ENCODE measurements around the gene CARS1.

Gene CARS1

DNA sequence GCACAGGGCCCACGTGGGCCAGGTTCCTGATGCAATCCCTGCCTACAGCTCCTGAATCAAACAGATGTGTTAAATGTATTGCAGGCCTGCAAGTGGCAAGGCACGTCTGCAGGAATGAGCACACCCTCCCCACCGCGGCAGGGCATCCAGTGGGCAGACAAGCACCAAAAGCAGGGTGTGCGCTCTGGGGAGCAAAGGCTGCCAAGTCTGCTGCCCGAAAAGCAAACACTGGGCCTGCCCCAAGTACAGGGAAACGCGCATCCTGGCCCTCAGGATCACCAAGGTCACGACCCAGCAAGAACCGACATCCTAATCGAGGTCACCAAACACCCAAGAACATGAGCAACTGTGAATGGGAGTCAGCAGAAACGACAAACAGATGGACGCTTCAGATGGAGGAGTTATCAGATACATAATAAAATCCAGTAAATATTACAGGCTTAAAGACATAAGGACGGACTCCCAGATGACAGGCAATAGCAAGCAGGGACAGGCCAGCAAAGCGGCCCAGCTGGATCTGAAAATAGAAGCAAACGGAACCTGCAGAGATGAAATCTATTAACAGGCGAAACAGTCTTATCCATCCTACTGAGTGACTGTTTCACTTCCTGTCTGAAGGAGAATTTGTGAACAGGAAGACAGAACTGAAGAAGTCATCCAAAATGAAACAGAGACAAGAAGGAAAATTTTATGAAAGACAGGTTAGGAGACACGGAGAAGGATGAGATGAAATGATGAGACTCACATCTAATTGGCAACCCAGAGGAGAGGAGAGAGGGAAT, 26.7 kb downstream of the CARS1 start:
- no peak overlapping the region for H3K4me3 ChIP-seq (ENCODE audit: low read length)
- TF ChIP-seq, protein P1, sequence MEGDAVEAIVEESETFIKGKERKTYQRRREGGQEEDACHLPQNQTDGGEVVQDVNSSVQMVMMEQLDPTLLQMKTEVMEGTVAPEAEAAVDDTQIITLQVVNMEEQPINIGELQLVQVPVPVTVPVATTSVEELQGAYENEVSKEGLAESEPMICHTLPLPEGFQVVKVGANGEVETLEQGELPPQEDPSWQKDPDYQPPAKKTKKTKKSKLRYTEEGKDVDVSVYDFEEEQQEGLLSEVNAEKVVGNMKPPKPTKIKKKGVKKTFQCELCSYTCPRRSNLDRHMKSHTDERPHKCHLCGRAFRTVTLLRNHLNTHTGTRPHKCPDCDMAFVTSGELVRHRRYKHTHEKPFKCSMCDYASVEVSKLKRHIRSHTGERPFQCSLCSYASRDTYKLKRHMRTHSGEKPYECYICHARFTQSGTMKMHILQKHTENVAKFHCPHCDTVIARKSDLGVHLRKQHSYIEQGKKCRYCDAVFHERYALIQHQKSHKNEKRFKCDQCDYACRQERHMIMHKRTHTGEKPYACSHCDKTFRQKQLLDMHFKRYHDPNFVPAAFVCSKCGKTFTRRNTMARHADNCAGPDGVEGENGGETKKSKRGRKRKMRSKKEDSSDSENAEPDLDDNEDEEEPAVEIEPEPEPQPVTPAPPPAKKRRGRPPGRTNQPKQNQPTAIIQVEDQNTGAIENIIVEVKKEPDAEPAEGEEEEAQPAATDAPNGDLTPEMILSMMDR (conservative IDR thresholded peaks at IDR 0.05; ENCODE audit: low read length): no peak
- no peak for DNase-seq (ENCODE audit: low read depth)

DNA sequence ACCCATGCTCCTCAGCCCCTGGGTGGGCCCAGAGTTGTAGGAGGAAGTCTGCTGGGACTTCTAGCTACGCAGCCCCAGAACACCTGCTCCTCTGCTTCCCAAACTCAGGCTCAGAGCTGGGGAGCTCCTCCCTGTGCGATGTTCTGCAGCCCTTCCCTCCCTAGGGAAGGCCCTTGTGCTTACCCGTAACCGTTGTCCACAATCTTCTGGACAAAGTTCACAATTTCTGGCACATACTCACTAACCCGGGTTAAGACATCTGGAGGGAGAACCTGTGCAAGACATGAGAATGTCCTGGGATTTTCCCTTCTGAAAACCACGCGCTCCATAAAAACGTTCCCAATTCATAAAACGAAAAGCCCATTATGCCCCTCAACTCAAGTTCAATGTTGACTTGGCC, 28.4 kb downstream of the CARS1 start:
- no peak overlapping the region for H3K4me3 ChIP-seq (ENCODE audit: low read length)
- TF ChIP-seq, protein P1 (conservative IDR thresholded peaks at IDR 0.05; ENCODE audit: low read length): no peak
- DNase-seq (ENCODE audit: low read depth): no peak

DNA sequence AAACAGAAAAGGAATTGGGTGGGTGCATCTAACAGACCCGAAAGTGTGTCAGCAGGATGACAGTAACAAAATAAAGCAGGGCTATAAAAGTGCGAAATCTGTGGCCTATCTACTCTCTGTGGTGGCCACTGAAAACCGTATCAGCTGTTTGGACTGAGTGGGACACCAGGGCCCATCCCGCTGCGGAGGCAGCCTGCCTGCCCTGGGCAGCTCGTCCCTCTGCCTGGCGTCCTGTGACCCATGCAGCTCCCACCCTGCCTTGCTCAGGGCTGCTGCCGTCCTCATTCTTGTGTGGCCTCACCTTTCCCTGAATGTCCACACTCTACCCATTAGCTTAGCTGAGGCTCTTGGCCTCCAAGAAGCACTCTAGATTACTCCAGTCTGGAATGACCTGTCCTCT, 30.4 kb downstream of the CARS1 start:
- H3K4me3 ChIP-seq (ENCODE audit: low read length): no peak overlapping the region
- no peak for DNase-seq (ENCODE audit: low read depth)
- TF ChIP-seq, protein P1 (conservative IDR thresholded peaks at IDR 0.05; ENCODE audit: low read length): no peak

DNA sequence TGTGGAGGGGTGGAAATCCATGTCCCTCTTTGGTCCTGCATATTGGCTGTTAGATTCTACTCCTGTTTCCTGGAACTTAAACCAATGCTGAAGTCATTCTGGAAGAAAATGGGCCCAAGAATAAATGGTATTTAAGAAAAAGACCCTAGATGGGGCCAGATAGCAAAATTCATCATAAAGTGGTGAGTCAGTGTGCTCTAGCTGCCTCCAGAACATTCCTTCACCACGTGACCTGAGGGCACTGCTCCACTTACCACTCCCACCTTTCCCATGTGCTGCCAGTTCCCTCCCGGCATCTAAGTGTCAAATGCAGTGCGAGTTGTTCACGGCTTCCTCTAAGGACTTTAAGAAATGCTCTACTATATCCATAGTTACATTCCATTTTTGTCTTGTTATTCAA, 34.2 kb downstream of the CARS1 start:
- TF ChIP-seq, protein P1 (conservative IDR thresholded peaks at IDR 0.05; ENCODE audit: low read length): no peak; the same call in 1 of the 2 replicates
- H3K4me3 ChIP-seq (ENCODE audit: low read length): no peak overlapping the region
- peak; percentile 76 for DNase-seq (ENCODE audit: low read depth)

DNA sequence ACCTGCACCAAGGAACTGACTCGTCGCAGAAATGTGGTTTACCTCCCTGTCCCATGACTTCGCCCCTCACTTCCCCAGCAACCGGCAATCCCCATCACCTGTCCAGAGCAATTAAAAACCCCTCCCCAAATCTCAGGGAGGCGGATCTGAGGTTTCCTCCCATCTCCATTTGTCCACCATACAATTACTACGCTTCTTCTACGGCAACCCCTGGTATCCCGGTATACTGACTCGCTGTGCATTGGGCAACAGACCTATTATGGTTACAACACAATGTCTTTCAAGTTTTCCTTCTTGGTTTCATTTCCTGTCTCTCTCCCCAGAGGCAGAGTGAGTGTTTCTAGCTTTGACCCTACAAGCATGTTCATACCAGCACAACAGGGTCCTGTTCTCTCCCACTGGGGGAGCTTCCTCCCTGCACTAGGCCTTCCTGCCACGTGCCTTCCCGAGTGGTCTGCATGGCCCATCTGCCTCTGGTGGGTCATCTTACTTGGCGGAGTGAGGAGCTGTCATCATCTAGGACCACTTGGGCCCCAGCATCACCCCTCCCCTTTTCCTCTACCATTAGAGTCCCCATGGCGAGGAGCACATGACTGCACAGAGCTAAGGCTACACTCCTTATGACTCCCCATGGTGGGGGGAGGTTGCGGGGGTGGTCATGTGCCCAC, 34.8 kb downstream of the CARS1 start:
- no peak overlapping the region for H3K4me3 ChIP-seq (ENCODE audit: low read length)
- DNase-seq (ENCODE audit: low read depth): peak; percentile 76

DNA sequence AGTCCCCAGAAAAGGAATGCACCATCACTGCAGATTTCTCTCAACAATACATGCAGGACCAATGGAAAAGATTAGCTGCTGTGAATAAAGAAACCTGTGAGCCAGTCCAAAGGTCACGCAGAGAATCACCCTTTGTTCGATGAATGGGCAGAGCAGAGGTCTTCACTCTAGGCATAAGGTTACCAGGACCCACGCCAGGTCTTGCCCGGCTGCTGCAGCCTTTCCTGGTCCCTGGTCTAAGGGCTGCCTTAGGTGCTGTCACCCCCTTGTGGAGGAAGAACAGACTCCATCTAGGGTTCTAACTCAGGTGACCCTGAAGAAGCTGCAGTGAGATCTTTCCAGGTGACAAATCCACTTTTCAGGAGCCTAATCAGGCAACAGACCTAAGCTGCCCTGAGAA, 36.1 kb downstream of the CARS1 start:
- H3K4me3 ChIP-seq (ENCODE audit: low read length): no peak overlapping the region
- TF ChIP-seq, protein P1 (conservative IDR thresholded peaks at IDR 0.05; ENCODE audit: low read length): peak; percentile 38
- DNase-seq (ENCODE audit: low read depth): no peak

More for the DNA sequence above, 34.8 kb downstream of the CARS1 start:
- TF ChIP-seq, protein P1 (conservative IDR thresholded peaks at IDR 0.05; ENCODE audit: low read length): no peak

DNA sequence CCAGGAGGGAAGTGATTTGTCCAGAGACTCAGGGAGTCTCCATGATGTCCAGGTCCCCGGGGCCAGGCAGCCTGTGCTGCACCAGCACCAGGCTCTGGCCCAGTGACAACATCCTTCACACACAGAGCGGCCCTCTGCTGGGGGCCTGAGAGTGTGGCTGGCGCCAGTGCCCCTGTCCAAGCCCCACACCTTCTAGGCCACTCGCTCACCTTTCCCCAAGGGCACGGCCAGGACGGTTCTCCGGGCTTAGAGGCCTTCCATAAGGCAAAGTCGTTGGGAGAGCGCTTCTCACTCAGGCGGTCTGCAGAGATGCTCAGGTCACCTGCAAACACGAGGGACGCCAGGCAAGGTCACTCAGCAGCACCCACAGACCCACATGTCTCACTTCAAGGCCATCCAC, 37.2 kb downstream of the CARS1 start:
- H3K4me3 ChIP-seq (ENCODE audit: low read length): no peak overlapping the region
- DNase-seq (ENCODE audit: low read depth): no peak
- TF ChIP-seq, protein P1 (conservative IDR thresholded peaks at IDR 0.05; ENCODE audit: low read length): no peak

All from AG10803 (cell line).